Mesendoderm (in vitro differentiated cells): ENCODE data around the gene CDC40.
"Not testable (repeated sequence)": the region's sequence is repeated elsewhere in the genome, so short reads cannot be mapped to it uniquely, and the experiment has no call there.

ENCODE experiments used
- DNase-seq: peaks from one replicate; pipeline ENCODE4 v3.0.0; 2013
- H2AK5ac ChIP-seq: 2 replicates; pipeline ENCODE4 v1.6.1; 2013; ENCODE audit warnings: low read length, inconsistent platforms
- H2BK120ac ChIP-seq: 2 replicates; pipeline ENCODE4 v1.6.1; 2013; ENCODE audit warnings: low read depth, mild to moderate bottlenecking, low read length, moderate library complexity, mixed read lengths
- H2BK15ac ChIP-seq: replicated peaks from 2 replicates; pipeline ENCODE4 v1.6.1; 2013; ENCODE audit warnings: low read depth, mild to moderate bottlenecking, moderate library complexity
- H2BK5ac ChIP-seq: 2 replicates; pipeline ENCODE4 v1.6.1; 2013; ENCODE audit warnings: low read length, inconsistent platforms
- H3K18ac ChIP-seq: 2 replicates; pipeline ENCODE4 v1.6.1; 2013; ENCODE audit warnings: mild to moderate bottlenecking, low read length, mixed read lengths
- H3K23ac ChIP-seq: one replicate; pipeline ENCODE4 v1.6.1; 2013; ENCODE audit warnings: low read length
- H3K27ac ChIP-seq: 2 replicates; pipeline ENCODE4 v1.5.1; 2013; ENCODE audit warnings: low read depth, mild to moderate bottlenecking, inconsistent platforms, low read length, moderate library complexity
- H3K27me3 ChIP-seq: 2 replicates; pipeline ENCODE4 v1.6.1; 2013; ENCODE audit warnings: low read length, control low read depth, mild to moderate bottlenecking, inconsistent platforms; ENCODE audit not compliant: insufficient read depth, poor library complexity
- H3K36me3 ChIP-seq: 2 replicates; pipeline ENCODE4 v1.6.1; 2013; ENCODE audit warnings: low read length, inconsistent platforms; ENCODE audit not compliant: control insufficient read depth, insufficient read depth
- H3K4ac ChIP-seq: one replicate; pipeline ENCODE4 v1.6.1; 2013; ENCODE audit warnings: low read depth, mild to moderate bottlenecking, low read length, moderate library complexity
- H3K4me1 ChIP-seq: 2 replicates; pipeline ENCODE4 v1.6.1; 2013; ENCODE audit warnings: low read depth, low read length, inconsistent platforms; ENCODE audit not compliant: control insufficient read depth
- H3K4me2 ChIP-seq: 2 replicates; pipeline ENCODE4 v1.6.1; 2013; ENCODE audit warnings: low read length
- H3K4me3 ChIP-seq: 2 replicates; pipeline ENCODE4 v1.5.1; 2013; ENCODE audit warnings: mild to moderate bottlenecking, low read length
- H3K56ac ChIP-seq: one replicate; pipeline ENCODE4 v1.6.1; 2013; ENCODE audit warnings: low read length
- H3K79me1 ChIP-seq: 2 replicates; pipeline ENCODE4 v1.6.1; 2013; ENCODE audit warnings: low read length, inconsistent platforms
- H3K79me2 ChIP-seq: 2 replicates; pipeline ENCODE4 v1.6.1; 2013; ENCODE audit warnings: mild to moderate bottlenecking, low read length; ENCODE audit not compliant: control insufficient read depth, insufficient read depth
- H3K9ac ChIP-seq: 2 replicates; pipeline ENCODE4 v1.6.1; 2013; ENCODE audit warnings: low read length, inconsistent platforms
- H4K5ac ChIP-seq: one replicate; pipeline ENCODE4 v1.6.1; 2013; ENCODE audit warnings: low read length
- H4K8ac ChIP-seq: one replicate; pipeline ENCODE4 v1.6.1; 2013; ENCODE audit warnings: low read depth, mild to moderate bottlenecking, control low read depth, low read length, moderate library complexity
- WGBS: extraction: QIAGEN DNeasy Blood & Tissue Kit; methylation state at CpG from one replicate; pipeline ENCODE4 v1.1.7; 2013; ENCODE audit warnings: low lambda C conversion rate, missing lambda C conversion rate; ENCODE audit not compliant: insufficient coverage; ENCODE audit errors: extremely low coverage; 5-methylcytosine and 5-hydroxymethylcytosine counted together

Gene CDC40

DNA sequence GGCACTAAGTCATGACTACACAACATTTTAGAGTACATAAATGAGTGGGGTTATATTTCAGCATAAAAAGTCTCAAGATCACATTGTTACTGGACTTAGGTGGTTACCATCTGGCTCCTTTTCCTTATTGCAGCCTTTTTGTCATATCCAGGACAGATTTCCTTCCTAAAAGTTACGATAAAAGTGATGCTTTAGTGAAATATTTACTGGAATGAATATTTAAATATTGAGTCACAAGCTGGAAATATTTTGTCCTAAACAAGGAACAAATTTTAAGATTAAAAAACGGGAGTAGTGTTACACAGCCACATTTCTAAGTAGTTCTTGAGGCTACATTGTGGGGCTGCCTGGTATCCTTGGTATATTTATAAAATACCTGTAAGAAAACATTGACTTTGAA is 52.2 kb downstream of the CDC40 start:
- Histone ChIP-seq H3K23ac (no peak overlapping the region), H3K18ac (no peak overlapping the region)
- no CpG with 5 or more reads among the region's 2 CpGs for WGBS

GRCh38 chr6:110233770-110234374 is 53.6 kb downstream of the CDC40 start:
- DNase-seq, result no peak
- Histone ChIP-seq H3K4ac (no peak overlapping the region), H2BK15ac (no peak overlapping the region), H3K4me2 (no peak overlapping the region), H3K23ac (no peak overlapping the region), H2BK120ac (no peak overlapping the region), H4K8ac (no peak overlapping the region), H3K56ac (no peak overlapping the region), H3K27me3 (no peaks in the 10 kb centered on the region), H4K5ac (no peak overlapping the region), H3K4me1 (no peaks in the 10 kb centered on the region), H3K79me2 (no peaks in the 10 kb centered on the region), H3K4me3 (no peak overlapping the region), H3K27ac (no peak overlapping the region), H3K36me3 (no peaks in the 10 kb centered on the region), H3K9ac (no peak overlapping the region), H3K79me1 (no peaks in the 10 kb centered on the region), H3K18ac (no peak overlapping the region), H2AK5ac (no peak overlapping the region), H2BK5ac (no peak overlapping the region)
- WGBS, result no CpG with 5 or more reads among the region's 2 CpGs

More for the DNA sequence above, 52.2 kb downstream of the CDC40 start:
- H3K79me1 ChIP-seq, result no peaks in the 10 kb centered on the region
- no peak for DNase-seq
- no peak overlapping the region for H2BK120ac ChIP-seq
- H3K4ac ChIP-seq, result no peak overlapping the region
- no peaks in the 10 kb centered on the region for H3K79me2 ChIP-seq
- H3K27me3 ChIP-seq, result no peaks in the 10 kb centered on the region
- no peak overlapping the region for H3K9ac ChIP-seq
- H3K4me1 ChIP-seq, result no peaks in the 10 kb centered on the region
- H3K4me2 ChIP-seq, result no peak overlapping the region
- H2BK5ac ChIP-seq, result no peak overlapping the region
- H3K4me3 ChIP-seq, result no peak overlapping the region
- H4K8ac ChIP-seq, result no peak overlapping the region
- no peaks in the 10 kb centered on the region for H3K36me3 ChIP-seq
- no peak overlapping the region for H2BK15ac ChIP-seq
- H3K27ac ChIP-seq, result no peak overlapping the region
- H3K56ac ChIP-seq, result no peak overlapping the region
- H2AK5ac ChIP-seq, result no peak overlapping the region
- H4K5ac ChIP-seq, result no peak overlapping the region

- H4K8ac ChIP-seq, H3K4me3 ChIP-seq, H2BK120ac ChIP-seq, H3K56ac ChIP-seq, H2BK15ac ChIP-seq, H3K4ac ChIP-seq, H3K27ac ChIP-seq, H3K79me2 ChIP-seq, H2BK5ac ChIP-seq, H3K79me1 ChIP-seq, H3K23ac ChIP-seq, H3K4me2 ChIP-seq, H4K5ac ChIP-seq, H3K18ac ChIP-seq, DNase-seq, H3K36me3 ChIP-seq, H3K9ac ChIP-seq, H3K4me1 ChIP-seq, H2AK5ac ChIP-seq, H3K27me3 ChIP-seq: not testable (repeated sequence)
- no CpG with 5 or more reads among the region's 1 CpG for WGBS
These were observed 55.8 kb downstream of the CDC40 start for GRCh38 chr6:110236007-110236406.

DNA sequence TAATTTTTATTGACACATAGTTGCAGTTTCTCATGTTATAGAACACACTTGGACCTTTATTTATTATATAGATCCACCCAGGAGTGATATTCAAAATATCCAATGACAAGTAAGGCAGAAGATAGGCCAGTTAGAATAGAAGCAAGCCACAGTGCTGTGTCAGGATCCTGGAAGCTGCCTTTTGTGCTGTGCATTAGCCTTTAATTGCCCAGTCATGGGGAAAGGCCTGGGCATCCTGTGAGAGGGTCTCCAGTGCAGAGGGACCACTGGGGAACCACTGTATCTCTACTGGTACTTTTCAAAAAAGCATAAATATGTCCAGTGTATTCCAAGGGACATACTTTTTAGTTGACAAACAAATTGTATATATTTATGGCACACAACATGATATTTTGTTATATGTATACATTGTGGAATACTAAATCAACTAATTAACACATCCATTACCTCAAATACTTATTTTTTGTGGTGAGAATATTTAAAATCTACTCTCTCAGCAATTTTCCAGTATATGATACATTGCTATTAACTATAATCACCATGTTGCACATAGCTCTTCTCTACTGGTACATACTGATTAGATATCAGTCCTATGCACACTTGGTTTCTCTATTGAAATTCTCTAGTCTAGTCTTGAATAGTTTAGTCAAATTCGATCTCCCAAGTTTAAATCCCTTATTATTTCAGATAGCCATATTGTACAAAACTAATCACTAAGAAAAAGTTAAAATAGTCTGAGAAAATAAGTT is 59.5 kb downstream of the CDC40 start:
- no peak for DNase-seq
- WGBS, result no CpG with 5 or more reads among the region's 1 CpG
- no peak overlapping the region for H2BK120ac ChIP-seq

GRCh38 chr6:110244621-110245020 is 64.4 kb downstream of the CDC40 start:
- not testable (repeated sequence) for H3K23ac ChIP-seq, H3K36me3 ChIP-seq, H3K27me3 ChIP-seq, H3K79me2 ChIP-seq, H2BK5ac ChIP-seq, H3K9ac ChIP-seq, DNase-seq, H3K79me1 ChIP-seq, H2BK15ac ChIP-seq, H2BK120ac ChIP-seq, H3K18ac ChIP-seq, H3K27ac ChIP-seq, H3K4me1 ChIP-seq, H3K4me2 ChIP-seq, H3K56ac ChIP-seq, H4K8ac ChIP-seq, H4K5ac ChIP-seq, H2AK5ac ChIP-seq, H3K4ac ChIP-seq, H3K4me3 ChIP-seq
- WGBS, result no CpG with 5 or more reads among the region's 3 CpGs

More for the DNA sequence above, 59.5 kb downstream of the CDC40 start:
- Histone ChIP-seq H3K9ac (no peak overlapping the region), H2BK5ac (no peak overlapping the region), H3K36me3 (no peaks in the 10 kb centered on the region), H3K79me1 (no peaks in the 10 kb centered on the region), H3K56ac (no peak overlapping the region), H4K8ac (no peak overlapping the region), H3K23ac (no peak overlapping the region), H3K18ac (no peak overlapping the region), H4K5ac (no peak overlapping the region), H3K4me2 (no peak overlapping the region), H3K79me2 (no peaks in the 10 kb centered on the region), H3K4me3 (no peak overlapping the region), H3K27me3 (no peaks in the 10 kb centered on the region), H2AK5ac (no peak overlapping the region), H2BK15ac (no peak overlapping the region), H3K4me1 (no peaks in the 10 kb centered on the region), H3K4ac (no peak overlapping the region), H3K27ac (no peak overlapping the region)
